Calu3 (cell line): Measurements from ENCODE around the gene FCN1. TPM values are rescaled to one million over a fixed set of nuclear protein-coding genes. Genes with fewer than 3 reads are reported as not detected.

Experiments
- BruUV-seq: library from RNA; stranded (reverse); fragments of 400-500 nt; replicated peaks from 2 replicates; lab custom pipeline; 2021; lab: Mats Ljungman, UMichigan
- CTCF ChIA-PET: fragments of 300-600 bp; sonication (Branson Sonifier 250); formaldehyde crosslinking; loops from one replicate; lab custom pipeline; 2022; ENCODE audit warnings: antibody characterized with exemption; lab: Charles Lee
- DNase-seq: peaks from one replicate; pipeline ENCODE4 v3.0.0; 2022
- H3K27ac Mint-ChIP-seq: one replicate; pipeline ENCODE4 v1.8.0; 2022; ENCODE audit warnings: mixed read lengths; ENCODE audit not compliant: unreplicated experiment
- H3K27me3 Mint-ChIP-seq: one replicate; pipeline ENCODE4 v1.8.0; 2022; ENCODE audit warnings: mixed read lengths; ENCODE audit not compliant: unreplicated experiment
- H3K36me3 Mint-ChIP-seq: one replicate; pipeline ENCODE4 v1.8.0; 2022; ENCODE audit warnings: mild to moderate bottlenecking, moderate library complexity, mixed read lengths; ENCODE audit not compliant: insufficient read depth, unreplicated experiment
- H3K4me1 Mint-ChIP-seq: one replicate; pipeline ENCODE4 v1.8.0; 2022; ENCODE audit warnings: mild to moderate bottlenecking, low read depth, mixed read lengths; ENCODE audit not compliant: unreplicated experiment
- H3K4me3 Mint-ChIP-seq: one replicate; pipeline ENCODE4 v1.8.0; 2022; ENCODE audit warnings: mild to moderate bottlenecking, low read depth, moderate library complexity, mixed read lengths; ENCODE audit not compliant: unreplicated experiment
- H3K9me3 Mint-ChIP-seq: one replicate; pipeline ENCODE4 v1.8.0; 2022; ENCODE audit warnings: low read depth, mixed read lengths; ENCODE audit not compliant: unreplicated experiment
- intact Hi-C: fragments of 100-400 bp; cut with micrococcal nuclease; formaldehyde crosslinking; loops from one replicate; pipeline ENCODE4 v1.10.0; 2022; ENCODE audit not compliant: unreplicated experiment
- total RNA-seq: library from RNA; stranded (reverse); gene quantifications from 2 replicates; pipeline ENCODE4 v1.2.3, GENCODE V29; 2022
- TF ChIP-seq, protein P1 (sequence below): fragments of 200-600 bp; IDR thresholded peaks from one replicate; pipeline ENCODE4 v1.8.0; 2022; ENCODE audit warnings: antibody characterized with exemption; ENCODE audit not compliant: unreplicated experiment

FCN1 gene
- total RNA-seq, 1 experiment from 2014 or later: not detected

DNA sequence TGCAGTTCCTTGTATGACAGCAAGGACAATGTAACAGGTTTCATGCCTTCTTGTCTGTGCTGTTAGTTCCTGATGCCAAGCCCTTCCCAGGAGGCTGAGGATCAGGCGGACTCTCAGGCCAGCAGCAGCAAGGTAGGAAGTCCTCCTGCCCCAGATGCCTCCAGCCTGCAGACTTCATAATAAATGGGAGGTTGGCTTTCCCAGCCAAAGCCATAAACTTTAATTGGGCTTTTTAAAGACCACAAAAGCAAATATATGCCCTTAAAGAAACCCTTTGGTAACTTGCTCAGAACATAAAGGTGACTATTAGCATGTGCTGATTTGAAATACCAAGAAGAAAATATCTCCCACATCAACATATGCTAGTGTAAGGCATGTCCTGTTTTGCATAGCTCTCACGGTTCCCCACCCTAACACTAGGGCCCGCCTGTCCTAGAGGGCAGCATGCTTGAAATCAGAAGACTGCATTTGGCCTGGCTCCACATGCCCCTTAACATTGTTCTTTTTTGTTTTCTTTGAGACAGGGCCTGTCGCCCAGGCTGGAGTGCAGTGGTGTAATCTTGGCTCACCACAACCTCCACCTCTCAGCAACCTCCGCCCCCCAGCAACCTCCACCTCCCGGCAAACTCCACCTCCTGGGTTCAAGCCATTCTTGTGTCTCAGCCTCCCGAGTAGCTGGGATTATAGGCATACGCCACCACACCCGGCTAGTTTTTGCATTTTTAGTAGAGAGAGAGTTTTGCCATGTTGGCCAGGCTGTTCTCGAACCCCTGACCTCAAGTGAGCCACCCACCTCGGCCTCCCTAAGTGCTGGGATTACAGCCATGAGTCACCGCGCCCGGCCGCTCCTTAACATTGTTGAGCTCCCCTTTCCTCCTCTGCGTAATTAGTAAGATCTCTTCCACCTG lies 44.6 kb upstream of the FCN1 start:
- Mint-ChIP-seq H3K9me3 (peaks cover 2% of the 10 kb centered on the region), H3K4me1 (no peaks in the 10 kb centered on the region), H3K27ac (no peak overlapping the region), H3K4me3 (no peak overlapping the region), H3K36me3 (no peaks in the 10 kb centered on the region), H3K27me3 (no peaks in the 10 kb centered on the region)
- CTCF ChIA-PET: no interaction called here
- no peak for DNase-seq
- intact Hi-C loops: no loop called here
- TF ChIP-seq, protein P1, sequence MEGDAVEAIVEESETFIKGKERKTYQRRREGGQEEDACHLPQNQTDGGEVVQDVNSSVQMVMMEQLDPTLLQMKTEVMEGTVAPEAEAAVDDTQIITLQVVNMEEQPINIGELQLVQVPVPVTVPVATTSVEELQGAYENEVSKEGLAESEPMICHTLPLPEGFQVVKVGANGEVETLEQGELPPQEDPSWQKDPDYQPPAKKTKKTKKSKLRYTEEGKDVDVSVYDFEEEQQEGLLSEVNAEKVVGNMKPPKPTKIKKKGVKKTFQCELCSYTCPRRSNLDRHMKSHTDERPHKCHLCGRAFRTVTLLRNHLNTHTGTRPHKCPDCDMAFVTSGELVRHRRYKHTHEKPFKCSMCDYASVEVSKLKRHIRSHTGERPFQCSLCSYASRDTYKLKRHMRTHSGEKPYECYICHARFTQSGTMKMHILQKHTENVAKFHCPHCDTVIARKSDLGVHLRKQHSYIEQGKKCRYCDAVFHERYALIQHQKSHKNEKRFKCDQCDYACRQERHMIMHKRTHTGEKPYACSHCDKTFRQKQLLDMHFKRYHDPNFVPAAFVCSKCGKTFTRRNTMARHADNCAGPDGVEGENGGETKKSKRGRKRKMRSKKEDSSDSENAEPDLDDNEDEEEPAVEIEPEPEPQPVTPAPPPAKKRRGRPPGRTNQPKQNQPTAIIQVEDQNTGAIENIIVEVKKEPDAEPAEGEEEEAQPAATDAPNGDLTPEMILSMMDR: no peak
- BruUV-seq: no TSS peak

DNA sequence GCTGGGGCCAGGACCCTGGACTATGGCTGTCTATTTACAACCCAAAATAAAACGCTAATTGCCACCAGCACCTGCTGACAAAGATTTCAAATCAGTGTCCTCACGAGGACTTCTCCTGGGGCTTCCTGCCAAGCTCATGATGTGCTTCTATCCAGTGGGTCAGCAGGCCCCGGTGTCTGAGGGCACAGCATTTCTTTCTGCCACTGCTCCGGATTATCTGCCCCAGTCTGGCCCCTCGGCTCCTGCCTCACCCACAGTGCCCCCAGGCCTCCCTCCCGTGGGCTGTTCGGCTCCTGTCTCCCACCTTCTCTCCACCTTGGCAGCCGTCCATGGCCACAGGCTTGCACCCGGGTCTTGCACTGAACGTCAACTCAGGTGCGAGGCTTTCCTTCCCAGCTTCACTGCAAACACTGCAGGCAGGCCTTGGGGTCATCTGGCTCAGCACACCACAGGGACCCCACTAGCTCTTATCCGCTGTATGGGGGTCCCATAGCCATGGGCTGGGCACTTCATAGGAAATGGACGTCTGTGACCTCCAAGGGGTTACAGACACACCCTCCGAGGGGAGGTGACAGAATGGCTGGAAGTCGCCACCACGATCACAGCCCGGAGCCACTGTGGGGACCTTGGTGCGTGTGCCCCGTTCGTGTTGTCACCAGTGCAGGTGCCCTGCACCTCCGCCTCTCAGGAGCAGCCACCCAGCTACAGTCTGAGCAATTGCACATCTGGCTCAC lies 43.8 kb upstream of the FCN1 start:
- DNase-seq: no peak
- Mint-ChIP-seq H3K4me1 (no peaks in the 10 kb centered on the region), H3K27ac (no peak overlapping the region), H3K36me3 (no peaks in the 10 kb centered on the region), H3K27me3 (no peaks in the 10 kb centered on the region), H3K9me3 (peaks cover 2% of the 10 kb centered on the region), H3K4me3 (no peak overlapping the region)
- CTCF ChIA-PET: no interaction called here
- BruUV-seq: no TSS peak
- intact Hi-C loops: no loop called here
- TF ChIP-seq, protein P1: no peak

DNA sequence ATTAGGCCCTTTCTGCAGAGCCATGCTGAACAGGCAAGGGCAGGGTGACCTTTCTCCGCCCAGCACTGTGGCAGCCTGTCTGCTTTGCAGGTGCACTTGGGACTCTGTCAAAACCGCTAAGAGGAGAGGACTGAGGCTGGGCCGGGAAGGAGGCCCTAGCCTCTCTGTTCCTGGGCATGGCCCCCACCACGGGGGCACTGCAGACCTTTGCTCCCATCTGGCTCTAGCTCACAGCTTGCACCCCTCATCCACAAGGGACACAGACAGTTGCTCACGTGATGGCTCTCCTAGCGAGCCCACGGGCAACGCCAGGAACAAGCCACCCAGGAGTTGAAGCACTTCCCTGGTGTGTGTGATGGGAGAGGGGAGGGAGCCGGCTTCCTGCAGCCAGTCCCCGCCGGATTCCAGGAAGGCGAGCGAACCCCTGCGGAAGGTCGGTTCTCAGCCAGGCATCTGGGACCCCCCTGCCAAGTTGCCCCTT lies 43.0 kb upstream of the FCN1 start:
- CTCF ChIA-PET: no interaction called here
- H3K4me1 Mint-ChIP-seq: no peaks in the 10 kb centered on the region
- TF ChIP-seq, protein P1: no peak
- H3K27ac Mint-ChIP-seq: no peak overlapping the region
- DNase-seq: no peak
- intact Hi-C loops: no loop called here
- H3K4me3 Mint-ChIP-seq: no peak overlapping the region
- H3K9me3 Mint-ChIP-seq: peaks cover 2% of the 10 kb centered on the region
- H3K27me3 Mint-ChIP-seq: no peaks in the 10 kb centered on the region
- no TSS peak for BruUV-seq
- no peaks in the 10 kb centered on the region for H3K36me3 Mint-ChIP-seq

DNA sequence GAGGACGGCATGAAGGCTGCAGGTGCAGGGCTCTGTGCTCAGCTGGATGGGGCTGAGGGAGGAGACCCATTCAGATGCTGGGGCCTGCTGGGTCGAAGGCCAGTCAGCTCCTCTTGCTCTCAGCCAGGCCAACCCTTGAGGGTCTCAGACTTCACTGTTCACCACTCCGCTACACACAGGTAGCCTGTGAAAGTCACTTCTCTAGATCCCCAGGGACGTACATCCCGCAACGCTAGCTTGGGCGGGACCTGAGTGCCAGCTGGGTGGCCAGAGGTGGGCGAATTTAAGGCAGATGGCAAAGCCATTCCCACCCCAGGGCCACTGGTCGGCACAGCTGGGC lies 42.2 kb upstream of the FCN1 start:
- intact Hi-C loops: no loop called here
- H3K4me1 Mint-ChIP-seq: no peaks in the 10 kb centered on the region
- no peaks in the 10 kb centered on the region for H3K36me3 Mint-ChIP-seq
- no peak for DNase-seq
- peaks cover 2% of the 10 kb centered on the region for H3K9me3 Mint-ChIP-seq
- BruUV-seq: no TSS peak
- TF ChIP-seq, protein P1: no peak
- H3K27me3 Mint-ChIP-seq: no peaks in the 10 kb centered on the region
- no peak overlapping the region for H3K27ac Mint-ChIP-seq
- no peak overlapping the region for H3K4me3 Mint-ChIP-seq
- CTCF ChIA-PET: no interaction called here
